Right atrium auricular region (tissue), 2 donors: Measurements from ENCODE around the gene ANTXR1. TPM values are rescaled to one million over a fixed set of nuclear protein-coding genes. Genes with fewer than 3 reads are reported as not detected.

Source experiments
- DNase-seq: peaks from one replicate; pipeline ENCODE4 v3.0.0-alpha.2; 2019; ENCODE audit warnings: low spot score
- H3K27ac ChIP-seq, 2 donors: fragments of 200-600 bp; sonication (generic); 1 replicate in 1 of 2; 2 replicates in 1 of 2; pipeline ENCODE4 v1.5.1; 2016 to 2019
- H3K27me3 ChIP-seq, 2 donors: fragments of 200-600 bp; sonication (generic); one replicate each; pipeline versions ENCODE4 v1.5.1 to v1.6.0; 2017 to 2019
- H3K36me3 ChIP-seq: fragments of 200-600 bp; sonication (generic); one replicate; pipeline ENCODE4 v1.5.1; 2016
- H3K4me1 ChIP-seq, 2 donors: fragments of 200-600 bp; sonication (generic); one replicate each; pipeline versions ENCODE4 v1.5.1 to v1.6.0; 2017 to 2019
- H3K4me3 ChIP-seq, 2 donors: fragments of 200-600 bp; sonication (generic); 1 replicate in 1 of 2; 2 replicates in 1 of 2; pipeline ENCODE4 v1.5.1; 2017 to 2019; ENCODE audit warnings: mild to moderate bottlenecking in 1 of 2, moderate library complexity in 1 of 2
- H3K9me3 ChIP-seq, 2 donors: fragments of 200-600 bp; sonication (generic); one replicate each; pipeline ENCODE4 v1.5.1; 2019
- CTCF ChIP-seq, 2 donors: fragments of 200-600 bp; sonication (generic); IDR thresholded peaks; one replicate each; pipeline ENCODE4 v1.5.1; 2019; ENCODE audit warnings: antibody characterized with exemption in 2 of 2
- total RNA-seq, 2 donors: library from RNA; depleted of rRNA; stranded (reverse); fragments of >200 nt; gene quantifications; one replicate each; pipeline ENCODE4 v1.1.0, GENCODE V29; 2016

The ANTXR1 gene
- total RNA-seq, 2 donors from 2014 or later = 27.3 to 52.2 TPM

GRCh38 chr2:69034845-69035244 is 21.9 kb downstream of the ANTXR1 start:
- no peak for DNase-seq
- Histone ChIP-seq H3K9me3 (no peaks in the 10 kb centered on the region), H3K4me3 (no peak overlapping the region), H3K36me3 (no peaks in the 10 kb centered on the region), H3K27me3 (no peaks in the 10 kb centered on the region), H3K27ac (no peak overlapping the region), H3K4me1 (peaks cover 0 to 6% of the 10 kb centered on the region in 2 donors)
- TF ChIP-seq CTCF (IDR thresholded peaks at IDR 0.05) = no peak

- H3K9me3 ChIP-seq = no peaks in the 10 kb centered on the region
- H3K4me1 ChIP-seq = peaks cover 0 to 13% of the 10 kb centered on the region in 2 donors
- no peak for DNase-seq
- H3K27ac ChIP-seq = no peak overlapping the region
- no peak for TF ChIP-seq CTCF (IDR thresholded peaks at IDR 0.05)
- H3K27me3 ChIP-seq = no peaks in the 10 kb centered on the region
- H3K36me3 ChIP-seq = no peaks in the 10 kb centered on the region
- H3K4me3 ChIP-seq = no peak overlapping the region
Observed at GRCh38 chr2:69036926-69037325, 23.9 kb downstream of the ANTXR1 start.

GRCh38 chr2:69041214-69041613 is 28.2 kb downstream of the ANTXR1 start:
- Histone ChIP-seq H3K9me3 (no peaks in the 10 kb centered on the region), H3K4me3 (no peak overlapping the region), H3K4me1 (peaks cover 0 to 7% of the 10 kb centered on the region in 2 donors), H3K27ac (no peak overlapping the region), H3K27me3 (no peaks in the 10 kb centered on the region), H3K36me3 (no peaks in the 10 kb centered on the region)
- TF ChIP-seq CTCF (IDR thresholded peaks at IDR 0.05) = no peak
- no peak for DNase-seq

- Histone ChIP-seq H3K27me3 (no peaks in the 10 kb centered on the region), H3K36me3 (no peaks in the 10 kb centered on the region), H3K27ac (no peak overlapping the region), H3K9me3 (no peaks in the 10 kb centered on the region), H3K4me1 (peaks cover 0 to 7% of the 10 kb centered on the region in 2 donors), H3K4me3 (no peak overlapping the region)
- no peak for TF ChIP-seq CTCF (IDR thresholded peaks at IDR 0.05)
- no peak for DNase-seq
Observed at GRCh38 chr2:69043736-69044400, 30.9 kb downstream of the ANTXR1 start.

GRCh38 chr2:69046221-69046662 is 33.3 kb downstream of the ANTXR1 start:
- no peak for DNase-seq
- no peak overlapping the region for H3K27ac ChIP-seq
- H3K4me1 ChIP-seq = no peaks in the 10 kb centered on the region
- no peaks in the 10 kb centered on the region for H3K36me3 ChIP-seq
- no peaks in the 10 kb centered on the region for H3K9me3 ChIP-seq
- H3K4me3 ChIP-seq = no peak overlapping the region
- H3K27me3 ChIP-seq = no peaks in the 10 kb centered on the region
- no peak for TF ChIP-seq CTCF (IDR thresholded peaks at IDR 0.05)

GRCh38 chr2:69047625-69048145 is 34.7 kb downstream of the ANTXR1 start:
- Histone ChIP-seq H3K9me3 (no peaks in the 10 kb centered on the region), H3K36me3 (no peaks in the 10 kb centered on the region), H3K4me1 (no peaks in the 10 kb centered on the region)

More at GRCh38 chr2:69047625-69048145, 34.7 kb downstream of the ANTXR1 start:
- DNase-seq = no peak
- no peak for TF ChIP-seq CTCF (IDR thresholded peaks at IDR 0.05)
- H3K27me3 ChIP-seq = no peaks in the 10 kb centered on the region
- no peak overlapping the region for H3K27ac ChIP-seq
- no peak overlapping the region for H3K4me3 ChIP-seq
